Ectodermal cell (in vitro differentiated cells): ENCODE measurements around the gene BPHL.
"Not testable (repeated sequence)": the region's sequence is repeated elsewhere in the genome, so short reads cannot be mapped to it uniquely, and the experiment has no call there.

Source experiments
- H3K27ac ChIP-seq: 2 replicates; pipeline ENCODE4 v1.7.0; 2013; ENCODE audit warnings: mild to moderate bottlenecking, low read depth, low read length; ENCODE audit not compliant: insufficient read depth, poor library complexity, severe bottlenecking
- H3K27me3 ChIP-seq: 2 replicates; pipeline ENCODE4 v1.7.0; 2013; ENCODE audit warnings: mild to moderate bottlenecking, low read length; ENCODE audit not compliant: insufficient read depth, control insufficient read depth, poor library complexity, severe bottlenecking
- H3K36me3 ChIP-seq: one replicate; pipeline ENCODE4 v1.7.0; 2013; ENCODE audit warnings: low read length; ENCODE audit not compliant: control insufficient read depth, insufficient read depth
- H3K4me1 ChIP-seq: one replicate; pipeline ENCODE4 v1.7.0; 2013; ENCODE audit warnings: low read length; ENCODE audit not compliant: control insufficient read depth, insufficient read depth
- H3K4me3 ChIP-seq: 2 replicates; pipeline ENCODE4 v1.7.0; 2013; ENCODE audit warnings: low read depth, low read length, control low read depth; ENCODE audit not compliant: insufficient read depth
- H3K9me3 ChIP-seq: 2 replicates; pipeline ENCODE4 v1.7.0; 2013; ENCODE audit warnings: mild to moderate bottlenecking, low read length, moderate library complexity; ENCODE audit not compliant: control insufficient read depth
- WGBS, 2 experiments: methylation state at CpG; one replicate each; pipeline ENCODE4 v1.1.7; 2013; ENCODE audit warnings: missing lambda C conversion rate in 2 of 2; 5-methylcytosine and 5-hydroxymethylcytosine counted together

Gene BPHL

GRCh38 chr6:3190056-3190455, 71.5 kb downstream of the BPHL start:
- H3K27me3 ChIP-seq: no peaks in the 10 kb centered on the region
- WGBS, 2 experiments: 94 to 95% methylated on average over 4 of the region's 4 CpGs
- H3K9me3 ChIP-seq: no peaks in the 10 kb centered on the region
- peaks cover 19% of the 10 kb centered on the region for H3K4me1 ChIP-seq
- H3K4me3 ChIP-seq: no peak overlapping the region
- H3K27ac ChIP-seq: no peak overlapping the region
- no peaks in the 10 kb centered on the region for H3K36me3 ChIP-seq

- no peak overlapping the region for H3K27ac ChIP-seq
- peaks cover 25% of the 10 kb centered on the region for H3K4me1 ChIP-seq
- 96 to 99% methylated on average over 5 of the region's 5 CpGs for WGBS, 2 experiments
- no peaks in the 10 kb centered on the region for H3K27me3 ChIP-seq
- H3K36me3 ChIP-seq: no peaks in the 10 kb centered on the region
- H3K4me3 ChIP-seq: no peak overlapping the region
- H3K9me3 ChIP-seq: no peaks in the 10 kb centered on the region
Measured at GRCh38 chr6:3190779-3191178, 72.3 kb downstream of the BPHL start.

GRCh38 chr6:3193102-3193849, 74.8 kb downstream of the BPHL start:
- 50 to 55% methylated on average over 23 of the region's 23 CpGs for WGBS, 2 experiments
- Histone ChIP-seq H3K4me1 (peaks cover 25% of the 10 kb centered on the region), H3K27ac (no peak overlapping the region), H3K4me3 (no peak overlapping the region), H3K9me3 (no peaks in the 10 kb centered on the region), H3K36me3 (no peaks in the 10 kb centered on the region), H3K27me3 (no peaks in the 10 kb centered on the region)

GRCh38 chr6:3194535-3195419, 76.3 kb downstream of the BPHL start:
- peaks cover 25% of the 10 kb centered on the region for H3K4me1 ChIP-seq
- no peaks in the 10 kb centered on the region for H3K9me3 ChIP-seq
- peak overlapping the region; percentile 16 for H3K4me3 ChIP-seq
- H3K36me3 ChIP-seq: no peaks in the 10 kb centered on the region
- H3K27ac ChIP-seq: peak overlapping the region; percentile 95
- WGBS, 2 experiments: 14 to 22% methylated on average over 19 of the region's 19 CpGs
- H3K27me3 ChIP-seq: no peaks in the 10 kb centered on the region

- Histone ChIP-seq H3K27me3 (no peaks in the 10 kb centered on the region), H3K36me3 (no peaks in the 10 kb centered on the region), H3K27ac (peak overlapping the region; percentile 95), H3K4me3 (peak overlapping the region; percentile 16), H3K9me3 (no peaks in the 10 kb centered on the region), H3K4me1 (peaks cover 25% of the 10 kb centered on the region)
- 74 to 79% methylated on average over 5 of the region's 5 CpGs for WGBS, 2 experiments
Measured at GRCh38 chr6:3195420-3195694, 76.8 kb downstream of the BPHL start.

- H3K27ac ChIP-seq: peak overlapping the region; percentile 95
- WGBS, 2 experiments: 61% methylated on average over 16 of the region's 16 CpGs
Measured at GRCh38 chr6:3195695-3196497, 77.4 kb downstream of the BPHL start.

GRCh38 chr6:3196770-3197169, 78.3 kb downstream of the BPHL start:
- Histone ChIP-seq H3K36me3 (no peaks in the 10 kb centered on the region), H3K27me3 (no peaks in the 10 kb centered on the region), H3K4me1 (peaks cover 25% of the 10 kb centered on the region), H3K9me3 (no peaks in the 10 kb centered on the region), H3K27ac (no peak overlapping the region), H3K4me3 (no peak overlapping the region)
- 96 to 97% methylated on average over 4 of the region's 5 CpGs for WGBS, 2 experiments

More at GRCh38 chr6:3195695-3196497, 77.4 kb downstream of the BPHL start:
- Histone ChIP-seq H3K36me3 (no peaks in the 10 kb centered on the region), H3K9me3 (no peaks in the 10 kb centered on the region), H3K27me3 (no peaks in the 10 kb centered on the region), H3K4me3 (peak overlapping the region; percentile 16), H3K4me1 (peaks cover 25% of the 10 kb centered on the region)

- H3K9me3 ChIP-seq, H3K36me3 ChIP-seq, H3K4me3 ChIP-seq, H3K27ac ChIP-seq, H3K27me3 ChIP-seq: not testable (repeated sequence)
- 92 to 100% methylated on average over 1 of the region's 5 CpGs for WGBS, 2 experiments
- peaks cover 25% of the 10 kb centered on the region for H3K4me1 ChIP-seq
Measured at GRCh38 chr6:3197734-3198133, 79.2 kb downstream of the BPHL start.

- WGBS, 2 experiments: 85 to 86% methylated on average over 5 of the region's 5 CpGs
- no peak overlapping the region for H3K27ac ChIP-seq
Measured at GRCh38 chr6:3199382-3199781, 80.9 kb downstream of the BPHL start.

GRCh38 chr6:3200682-3201081, 82.2 kb downstream of the BPHL start:
- H3K27me3 ChIP-seq: no peaks in the 10 kb centered on the region
- H3K36me3 ChIP-seq: no peaks in the 10 kb centered on the region
- no peaks in the 10 kb centered on the region for H3K4me1 ChIP-seq
- H3K4me3 ChIP-seq: no peak overlapping the region
- H3K27ac ChIP-seq: no peak overlapping the region
- no peaks in the 10 kb centered on the region for H3K9me3 ChIP-seq

More at GRCh38 chr6:3199382-3199781, 80.9 kb downstream of the BPHL start:
- Histone ChIP-seq H3K27me3 (no peaks in the 10 kb centered on the region), H3K4me3 (no peak overlapping the region), H3K9me3 (no peaks in the 10 kb centered on the region), H3K36me3 (no peaks in the 10 kb centered on the region), H3K4me1 (peaks cover 10% of the 10 kb centered on the region)
